ENCODE results near the gene ZKSCAN5.
"Not testable (repeated sequence)": the region's sequence is repeated elsewhere in the genome, so short reads cannot be mapped to it uniquely, and the experiment has no call there.

The ZKSCAN5 gene

DNA sequence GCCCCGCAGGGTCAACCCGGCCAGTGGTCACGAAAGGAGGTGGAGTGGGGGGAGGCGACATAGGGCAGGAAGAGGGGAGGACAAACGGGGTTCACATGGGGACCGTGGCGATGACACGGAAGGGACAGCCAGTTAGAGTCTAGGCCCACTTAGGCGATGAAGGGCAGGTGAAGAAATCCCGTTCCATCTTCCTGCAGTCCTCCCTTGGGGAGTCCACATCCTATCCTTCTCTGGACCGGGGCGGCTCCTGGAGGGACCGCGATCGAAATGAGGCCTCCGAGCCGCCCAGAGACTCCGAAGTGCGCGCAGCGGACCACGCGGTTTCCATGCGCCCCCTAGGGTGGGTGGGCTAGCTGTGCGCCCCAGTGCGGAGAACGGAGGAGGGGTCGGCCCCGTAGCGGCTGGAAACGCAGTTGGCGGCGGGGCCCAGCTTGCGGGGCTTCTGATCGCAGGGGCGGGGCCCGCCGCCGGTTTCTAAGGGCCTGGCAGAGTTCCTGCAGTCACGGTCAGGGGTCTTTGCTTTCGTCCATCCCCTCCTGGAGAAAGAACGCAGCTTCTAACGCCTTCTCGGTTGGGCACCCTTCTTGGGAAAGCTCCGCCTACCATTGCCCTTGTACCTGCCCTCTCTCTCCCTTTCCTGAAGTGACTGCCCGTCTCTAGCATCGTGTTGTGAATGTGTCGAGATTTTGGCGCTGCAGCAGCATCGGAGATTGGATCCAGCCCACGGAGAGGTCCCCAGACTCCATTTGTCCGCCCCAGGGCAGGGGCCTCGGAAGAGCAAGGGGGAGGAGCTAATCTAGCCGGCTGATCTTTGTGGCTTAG is 75.7 kb downstream of the ZKSCAN5 start:
- no peaks in the 10 kb centered on the region for H3K27me3 Mint-ChIP-seq
- peak overlapping the region; percentile 86 for H3K4me3 Mint-ChIP-seq
- H3K4me1 Mint-ChIP-seq, result peaks cover 28% of the 10 kb centered on the region
- peak overlapping the region; percentile 69 for H3K27ac Mint-ChIP-seq
- H3K9me3 Mint-ChIP-seq, result no peaks in the 10 kb centered on the region
- no peaks in the 10 kb centered on the region for H3K36me3 Mint-ChIP-seq
- ATAC-seq, result peak; percentile 51

DNA sequence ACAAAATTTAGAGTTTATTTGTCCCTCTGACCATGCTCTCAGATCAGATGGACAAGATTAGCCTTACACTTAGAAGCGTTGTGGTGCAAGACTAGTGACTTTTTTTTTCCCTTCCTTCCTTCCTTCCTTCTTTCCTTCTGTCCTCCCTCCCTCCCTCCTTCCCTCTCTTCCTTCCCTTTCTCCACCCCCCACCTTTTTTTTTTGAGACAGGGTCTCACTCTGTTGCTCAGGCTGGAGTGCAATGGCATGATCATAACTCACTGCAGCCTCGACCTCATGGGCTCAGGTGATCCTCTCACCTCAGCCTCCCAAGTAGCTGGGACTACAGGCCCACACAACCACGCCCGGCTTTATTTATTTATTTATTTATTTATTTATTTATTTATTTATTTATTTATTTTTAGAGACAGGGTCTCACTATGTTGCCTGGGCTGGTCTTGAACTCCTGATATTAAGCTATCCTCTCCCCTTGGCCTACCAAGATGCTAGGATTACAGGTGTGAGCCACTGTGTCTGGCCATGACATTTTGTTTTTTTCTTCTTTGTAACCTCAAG is 76.4 kb downstream of the ZKSCAN5 start:
- peak overlapping the region; percentile 69 for H3K27ac Mint-ChIP-seq
- H3K27me3 Mint-ChIP-seq, H3K36me3 Mint-ChIP-seq, H3K9me3 Mint-ChIP-seq, ATAC-seq: not testable (repeated sequence)
- H3K4me1 Mint-ChIP-seq, result peaks cover 28% of the 10 kb centered on the region
- H3K4me3 Mint-ChIP-seq, result peak overlapping the region; percentile 86

All from stimulated activated memory B cell treated with anti-CD40 and anti-IgM and Interleukin-4, amounts not matched to agents 10 μg/mL and 1 μg/mL and 100 μg/mL, for 72 hours (primary cell).